ENCODE data around the gene CUTA. TPM values are rescaled to one million over a fixed set of nuclear protein-coding genes. Genes with fewer than 3 reads are reported as not detected.

CUTA gene
- total and polyA plus RNA-seq, 2 of the 13 experiments (the other 11 are each of a cell fraction or from before 2014, with no cell fraction given) = 170 to 180 TPM

DNA sequence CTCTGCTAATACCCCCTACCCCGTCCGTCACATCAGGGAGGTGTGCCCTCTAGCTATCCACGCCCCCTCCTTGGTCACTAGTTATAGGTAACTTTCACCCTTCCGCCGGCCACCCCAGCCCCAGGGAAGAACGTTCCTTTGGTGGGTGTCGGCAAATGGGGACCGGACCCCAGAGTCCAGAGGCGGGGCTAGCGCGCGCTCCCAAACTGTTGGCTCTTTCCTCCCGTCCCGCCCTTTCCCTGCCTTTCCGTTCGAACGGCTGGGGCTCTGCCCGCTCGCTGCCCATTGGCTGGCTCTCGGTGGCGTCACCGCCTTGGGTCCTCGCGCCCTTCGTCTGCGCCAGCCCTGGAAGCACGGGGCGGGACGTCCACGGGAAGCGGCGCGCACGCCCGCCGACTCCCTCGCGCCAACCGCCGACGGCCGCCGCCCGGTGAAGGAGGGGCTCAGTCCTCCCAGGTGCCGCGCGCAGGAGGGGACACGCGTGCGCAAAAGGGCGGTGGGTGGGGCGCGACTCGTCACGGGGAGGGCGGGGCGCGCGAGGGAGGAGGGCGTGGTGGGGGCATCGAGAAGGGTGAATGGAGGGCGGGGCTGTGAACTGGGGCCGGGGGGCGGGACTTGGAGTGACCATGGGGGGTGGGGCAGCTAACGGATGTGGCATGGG, 7.7 kb downstream of the CUTA start:
- under 1% methylated on average over 37 of the region's 65 CpGs for WGBS (ENCODE audit: low lambda C conversion rate)
- POLR2A ChIA-PET = interaction anchor here (0.6 to 2.5 kb wide), 15 partner anchors 8 to 1502 kb away, joined by 3 to 13 read pairs (median 4); partner anchors contain the start of genes CUTA, PFDN6, RPS18 and TAPBP
- no peaks in the 10 kb centered on the region for H3K27me3 ChIP-seq (ENCODE audit: control insufficient read depth in 1 of 2, insufficient read depth in 2 of 2, low read length in 2 of 2)
- no peak overlapping the region for H2AFZ ChIP-seq (ENCODE audit: low read length)
- H3K4me1 ChIP-seq (ENCODE audit: insufficient read depth, low read length) = peaks cover 25% of the 10 kb centered on the region
- H3K9me3 ChIP-seq (ENCODE audit: low read length) = no peaks in the 10 kb centered on the region
- peak overlapping the region; percentile 85 for H3K27ac ChIP-seq (ENCODE audit: extremely low read length, insufficient read depth, low read length)
- FAIRE-seq (peak; percentile 93), DNase-seq (ENCODE audit: low spot score) (peak; percentile 96), ATAC-seq (peak; percentile 94)
- H3K9ac ChIP-seq (ENCODE audit: insufficient read depth, low read depth, low read length) = peak overlapping the region; percentile 82
- in situ Hi-C loops (cut with HindIII; ENCODE audit: extremely low pct_ligation_motif_present, low pct_unique_long_range_greater_than_20kb) = loop anchor here (10.0 to 25.0 kb wide), 2 partner anchors 123 to 205 kb away; partner anchors contain the start of genes B3GALT4, HSD17B8, PFDN6 and RGL2
- H3K79me2 ChIP-seq (ENCODE audit: insufficient read depth, low read length) = peaks cover 5% of the 10 kb centered on the region
- CTCF ChIA-PET (ENCODE audit: low intra/inter-chr PET ratio, low total read pairs) = interaction anchor here (1.3 kb wide), 1 partner anchor 130 kb away, joined by 3 read pairs; no protein-coding TSS in a partner anchor
- intact Hi-C loops (cut with micrococcal nuclease; ENCODE audit: unreplicated experiment) = loop anchor here (1.0 kb wide), 2 partner anchors 8 to 19 kb away; partner anchors contain the start of genes CUTA and KIFC1
- no peaks in the 10 kb centered on the region for H4K20me1 ChIP-seq (ENCODE audit: insufficient read depth, low read length)
- peak overlapping the region; percentile 82 for H3K4me2 ChIP-seq (ENCODE audit: low read depth, low read length)
- BruUV-seq (replicated peaks) = no TSS peak
- peaks cover 23 to 52% of the 10 kb centered on the region in 2 experiments for H3K36me3 ChIP-seq (replicated peaks in 1 of 2; ENCODE audit: control insufficient read depth in 1 of 2, insufficient read depth in 2 of 2, low read length in 2 of 2)
- H3K4me3 ChIP-seq (replicated peaks in 1 of 3; ENCODE audit: insufficient read depth in 1 of 3, low read depth in 2 of 3, low read length in 3 of 3) = peak overlapping the region; percentile 45 to 86 (median 85); a peak in 5 of 6 replicates
- no peak for TF ChIP-seq JUN (CRISPR knock-in tag; IDR thresholded peaks at IDR 0.05)
- TF ChIP-seq ZNF841 (CRISPR knock-in tag; IDR thresholded peaks at IDR 0.05; ENCODE audit: borderline replicate concordance) = peak; percentile 92; the same call in 1 of the 2 replicates
- TF ChIP-seq RFX1 (IDR thresholded peaks at IDR 0.05) = no peak
- TF ChIP-seq, protein P1, sequence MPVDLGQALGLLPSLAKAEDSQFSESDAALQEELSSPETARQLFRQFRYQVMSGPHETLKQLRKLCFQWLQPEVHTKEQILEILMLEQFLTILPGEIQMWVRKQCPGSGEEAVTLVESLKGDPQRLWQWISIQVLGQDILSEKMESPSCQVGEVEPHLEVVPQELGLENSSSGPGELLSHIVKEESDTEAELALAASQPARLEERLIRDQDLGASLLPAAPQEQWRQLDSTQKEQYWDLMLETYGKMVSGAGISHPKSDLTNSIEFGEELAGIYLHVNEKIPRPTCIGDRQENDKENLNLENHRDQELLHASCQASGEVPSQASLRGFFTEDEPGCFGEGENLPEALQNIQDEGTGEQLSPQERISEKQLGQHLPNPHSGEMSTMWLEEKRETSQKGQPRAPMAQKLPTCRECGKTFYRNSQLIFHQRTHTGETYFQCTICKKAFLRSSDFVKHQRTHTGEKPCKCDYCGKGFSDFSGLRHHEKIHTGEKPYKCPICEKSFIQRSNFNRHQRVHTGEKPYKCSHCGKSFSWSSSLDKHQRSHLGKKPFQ (CRISPR knock-in tag; IDR thresholded peaks at IDR 0.05; ENCODE audit: insufficient replicate concordance) = peak; percentile 59
- TF ChIP-seq, protein P2, sequence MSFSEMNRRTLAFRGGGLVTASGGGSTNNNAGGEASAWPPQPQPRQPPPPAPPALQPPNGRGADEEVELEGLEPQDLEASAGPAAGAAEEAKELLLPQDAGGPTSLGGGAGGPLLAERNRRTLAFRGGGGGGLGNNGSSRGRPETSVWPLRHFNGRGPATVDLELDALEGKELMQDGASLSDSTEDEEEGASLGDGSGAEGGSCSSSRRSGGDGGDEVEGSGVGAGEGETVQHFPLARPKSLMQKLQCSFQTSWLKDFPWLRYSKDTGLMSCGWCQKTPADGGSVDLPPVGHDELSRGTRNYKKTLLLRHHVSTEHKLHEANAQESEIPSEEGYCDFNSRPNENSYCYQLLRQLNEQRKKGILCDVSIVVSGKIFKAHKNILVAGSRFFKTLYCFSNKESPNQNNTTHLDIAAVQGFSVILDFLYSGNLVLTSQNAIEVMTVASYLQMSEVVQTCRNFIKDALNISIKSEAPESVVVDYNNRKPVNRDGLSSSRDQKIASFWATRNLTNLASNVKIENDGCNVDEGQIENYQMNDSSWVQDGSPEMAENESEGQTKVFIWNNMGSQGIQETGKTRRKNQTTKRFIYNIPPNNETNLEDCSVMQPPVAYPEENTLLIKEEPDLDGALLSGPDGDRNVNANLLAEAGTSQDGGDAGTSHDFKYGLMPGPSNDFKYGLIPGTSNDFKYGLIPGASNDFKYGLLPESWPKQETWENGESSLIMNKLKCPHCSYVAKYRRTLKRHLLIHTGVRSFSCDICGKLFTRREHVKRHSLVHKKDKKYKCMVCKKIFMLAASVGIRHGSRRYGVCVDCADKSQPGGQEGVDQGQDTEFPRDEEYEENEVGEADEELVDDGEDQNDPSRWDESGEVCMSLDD (CRISPR knock-in tag; IDR thresholded peaks at IDR 0.05; ENCODE audit: borderline replicate concordance) = no peak
- TF ChIP-seq RNF2 (conservative IDR thresholded peaks at IDR 0.05; ENCODE audit: low read depth) = peak; percentile 87
- TF ChIP-seq RXRA (CRISPR knock-in tag; IDR thresholded peaks at IDR 0.05) = peak; percentile 50; the same call in 1 of the 2 replicates
- peak; percentile 96 for TF ChIP-seq RBM22 (optimal IDR thresholded peaks at IDR 0.05; ENCODE audit: low read length)
- TF ChIP-seq ZNF768 (CRISPR knock-in tag; IDR thresholded peaks at IDR 0.05) = peak; percentile 48
- peak; percentile 86; the same call in 2 of the 3 replicates for TF ChIP-seq MXI1 (IDR thresholded peaks at IDR 0.05; ENCODE audit: borderline replicate concordance, low read depth, low read length)
- peak; percentile 28; the same call in 1 of the 2 replicates for TF ChIP-seq ZNF543 (CRISPR knock-in tag; IDR thresholded peaks at IDR 0.05)
- peak; percentile 55 for TF ChIP-seq EEA1 (CRISPR knock-in tag; IDR thresholded peaks at IDR 0.05; ENCODE audit: borderline replicate concordance)
- peak; percentile 90 for TF ChIP-seq CAMTA2 (CRISPR knock-in tag; IDR thresholded peaks at IDR 0.05; ENCODE audit: borderline replicate concordance)
- TF ChIP-seq ZNF230 (CRISPR knock-in tag; IDR thresholded peaks at IDR 0.05) = peak; percentile 58; the same call in 1 of the 2 replicates
- TF ChIP-seq, protein P3, sequence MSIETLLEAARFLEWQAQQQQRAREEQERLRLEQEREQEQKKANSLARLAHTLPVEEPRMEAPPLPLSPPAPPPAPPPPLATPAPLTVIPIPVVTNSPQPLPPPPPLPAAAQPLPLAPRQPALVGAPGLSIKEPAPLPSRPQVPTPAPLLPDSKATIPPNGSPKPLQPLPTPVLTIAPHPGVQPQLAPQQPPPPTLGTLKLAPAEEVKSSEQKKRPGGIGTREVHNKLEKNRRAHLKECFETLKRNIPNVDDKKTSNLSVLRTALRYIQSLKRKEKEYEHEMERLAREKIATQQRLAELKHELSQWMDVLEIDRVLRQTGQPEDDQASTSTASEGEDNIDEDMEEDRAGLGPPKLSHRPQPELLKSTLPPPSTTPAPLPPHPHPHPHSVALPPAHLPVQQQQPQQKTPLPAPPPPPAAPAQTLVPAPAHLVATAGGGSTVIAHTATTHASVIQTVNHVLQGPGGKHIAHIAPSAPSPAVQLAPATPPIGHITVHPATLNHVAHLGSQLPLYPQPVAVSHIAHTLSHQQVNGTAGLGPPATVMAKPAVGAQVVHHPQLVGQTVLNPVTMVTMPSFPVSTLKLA (IDR thresholded peaks at IDR 0.05) = peak; percentile 82
- TF ChIP-seq CC2D1A (CRISPR knock-in tag; IDR thresholded peaks at IDR 0.05) = peak; percentile 98
- TF ChIP-seq ZNF121 (CRISPR knock-in tag; IDR thresholded peaks at IDR 0.05) = no peak
- TF ChIP-seq MED13 (CRISPR knock-in tag; IDR thresholded peaks at IDR 0.05) = peak; percentile 93
- TF ChIP-seq HDAC2 (CRISPR knock-in tag; IDR thresholded peaks at IDR 0.05) = peak; percentile 72

Data from HepG2 (cell line).